ENCODE data around the gene FXYD7. TPM values are rescaled to one million over a fixed set of nuclear protein-coding genes. Genes with fewer than 3 reads are reported as not detected.

Gene FXYD7
- total RNA-seq, 1 experiment from 2014 or later = 0.71 TPM

GRCh38 chr19:35119578-35120155, 23.4 kb upstream of the FXYD7 start:
- no TSS peak for BruUV-seq (replicated peaks)
- CTCF ChIA-PET = interaction anchor here (1.5 kb wide), 1 partner anchor 9 kb away, joined by 4 read pairs; no protein-coding TSS in a partner anchor
- Histone ChIP-seq H2AFZ (ENCODE audit: low read depth, low read length, poor library complexity, severe bottlenecking) (no peak overlapping the region), H3K27ac (ENCODE audit: low read depth, low read length) (no peak overlapping the region), H3K79me2 (ENCODE audit: insufficient read depth, low read length) (no peaks in the 10 kb centered on the region), H3K9ac (ENCODE audit: low read length) (no peak overlapping the region), H3K9me3 (ENCODE audit: control insufficient read depth in 1 of 2, insufficient read depth in 1 of 2, low read depth in 1 of 2, low read length in 2 of 2) (no peaks in the 10 kb centered on the region), H3K36me3 (ENCODE audit: control insufficient read depth in 1 of 2, insufficient read depth in 2 of 2, low read length in 2 of 2) (no peaks in the 10 kb centered on the region), H3K4me1 (ENCODE audit: control insufficient read depth in 1 of 2, insufficient read depth in 2 of 2, low read length in 2 of 2) (peaks cover 30 to 55% of the 10 kb centered on the region in 2 experiments), H3K9me2 (ENCODE audit: insufficient read depth) (no peaks in the 10 kb centered on the region), H3K4me2 (ENCODE audit: low read length) (no peak overlapping the region), H3K27me3 (ENCODE audit: insufficient read depth, low read length) (no peaks in the 10 kb centered on the region), H3K4me3 (replicated peaks in 1 of 2; ENCODE audit: low read depth in 1 of 2, low read length in 2 of 2) (no peak overlapping the region), H4K20me1 (ENCODE audit: insufficient read depth) (no peaks in the 10 kb centered on the region)
- RAD21 ChIA-PET (ENCODE audit: low non-redundant PET in 1 of 2, low total read pairs in 2 of 2, uncharacterized antibody in 2 of 2, unreplicated experiment in 2 of 2) = no interaction called here
- TF ChIP-seq POLR2AphosphoS5 (IDR thresholded peaks at IDR 0.05; ENCODE audit: low read depth, low read length) (no peak), ZNF274 (IDR thresholded peaks at IDR 0.05; ENCODE audit: low read depth, low read length) (no peak), SRF (IDR thresholded peaks at IDR 0.05; ENCODE audit: low read depth) (no peak), CEBPB (IDR thresholded peaks at IDR 0.05; ENCODE audit: low read depth) (no peak), SIN3A (IDR thresholded peaks at IDR 0.05; ENCODE audit: low read depth) (no peak), EZH2phosphoT487 (IDR thresholded peaks at IDR 0.05; ENCODE audit: borderline replicate concordance) (no peak), RAD21 (IDR thresholded peaks at IDR 0.05; ENCODE audit: low read depth) (no peak), POLR2A (IDR thresholded peaks at IDR 0.05; ENCODE audit: borderline replicate concordance, extremely low read depth, insufficient read depth, insufficient read length) (no peak), SP1 (IDR thresholded peaks at IDR 0.05; ENCODE audit: low read depth) (no peak), CTCF (IDR thresholded peaks at IDR 0.05 in 2 of 3, conservative IDR thresholded peaks at IDR 0.05 in 1 of 3; ENCODE audit: borderline replicate concordance in 1 of 3, insufficient read depth in 1 of 3, low read depth in 2 of 3, low read length in 2 of 3) (no peak), ZFX (IDR thresholded peaks at IDR 0.05) (no peak), REST (IDR thresholded peaks at IDR 0.05; ENCODE audit: low read depth) (no peak), TCF7L2 (IDR thresholded peaks at IDR 0.05; ENCODE audit: borderline replicate concordance, extremely low read depth, insufficient read depth, insufficient read length) (no peak), EZH2 (IDR thresholded peaks at IDR 0.05) (no peak), FOSL1 (IDR thresholded peaks at IDR 0.05; ENCODE audit: low read depth) (no peak), CBX3 (IDR thresholded peaks at IDR 0.05; ENCODE audit: low read depth) (no peak), ELF1 (IDR thresholded peaks at IDR 0.05; ENCODE audit: borderline replicate concordance, low read depth) (no peak)
- TF ChIP-seq, protein P1, sequence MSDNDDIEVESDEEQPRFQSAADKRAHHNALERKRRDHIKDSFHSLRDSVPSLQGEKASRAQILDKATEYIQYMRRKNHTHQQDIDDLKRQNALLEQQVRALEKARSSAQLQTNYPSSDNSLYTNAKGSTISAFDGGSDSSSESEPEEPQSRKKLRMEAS (IDR thresholded peaks at IDR 0.05) = no peak
- TF ChIP-seq, protein P2, sequence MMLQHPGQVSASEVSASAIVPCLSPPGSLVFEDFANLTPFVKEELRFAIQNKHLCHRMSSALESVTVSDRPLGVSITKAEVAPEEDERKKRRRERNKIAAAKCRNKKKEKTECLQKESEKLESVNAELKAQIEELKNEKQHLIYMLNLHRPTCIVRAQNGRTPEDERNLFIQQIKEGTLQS (IDR thresholded peaks at IDR 0.05) = no peak
- DNase-seq (ENCODE audit: low read depth, low spot score) = no peak
- ATAC-seq = no peak
- POLR2A ChIA-PET = no interaction called here
- intact Hi-C loops (cut with micrococcal nuclease) = no loop called here

All from HCT116 (cell line).